ENCODE data around the gene EDN3. TPM values are rescaled to one million over a fixed set of nuclear protein-coding genes. Genes with fewer than 3 reads are reported as not detected.

Gene EDN3
- total and polyA plus RNA-seq, 9 of the 15 experiments (the other 6 are each of a cell fraction or from before 2014, with no cell fraction given): not detected

- TF ChIP-seq PHB (CRISPR knock-in tag; IDR thresholded peaks at IDR 0.05): no peak
- TF ChIP-seq SNRNP70 (optimal IDR thresholded peaks at IDR 0.05; ENCODE audit: low read depth, low read length): no peak
- TF ChIP-seq BDP1 (IDR thresholded peaks at IDR 0.05; ENCODE audit: insufficient read depth, insufficient read length): no peak
- no peak for TF ChIP-seq NCOR1 (IDR thresholded peaks at IDR 0.05)
- TF ChIP-seq, protein P1, sequence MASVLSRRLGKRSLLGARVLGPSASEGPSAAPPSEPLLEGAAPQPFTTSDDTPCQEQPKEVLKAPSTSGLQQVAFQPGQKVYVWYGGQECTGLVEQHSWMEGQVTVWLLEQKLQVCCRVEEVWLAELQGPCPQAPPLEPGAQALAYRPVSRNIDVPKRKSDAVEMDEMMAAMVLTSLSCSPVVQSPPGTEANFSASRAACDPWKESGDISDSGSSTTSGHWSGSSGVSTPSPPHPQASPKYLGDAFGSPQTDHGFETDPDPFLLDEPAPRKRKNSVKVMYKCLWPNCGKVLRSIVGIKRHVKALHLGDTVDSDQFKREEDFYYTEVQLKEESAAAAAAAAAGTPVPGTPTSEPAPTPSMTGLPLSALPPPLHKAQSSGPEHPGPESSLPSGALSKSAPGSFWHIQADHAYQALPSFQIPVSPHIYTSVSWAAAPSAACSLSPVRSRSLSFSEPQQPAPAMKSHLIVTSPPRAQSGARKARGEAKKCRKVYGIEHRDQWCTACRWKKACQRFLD (CRISPR knock-in tag; IDR thresholded peaks at IDR 0.05): no peak
- TF ChIP-seq IRF2 (CRISPR knock-in tag; IDR thresholded peaks at IDR 0.05): no peak
- TF ChIP-seq MIER1 (IDR thresholded peaks at IDR 0.05; ENCODE audit: low read depth): no peak
- no peak for TF ChIP-seq SNAPC5 (CRISPR knock-in tag; IDR thresholded peaks at IDR 0.05)
These were observed 23.3 kb downstream of the EDN3 start (continued) for GRCh38 chr20:59323731-59324130.

DNA sequence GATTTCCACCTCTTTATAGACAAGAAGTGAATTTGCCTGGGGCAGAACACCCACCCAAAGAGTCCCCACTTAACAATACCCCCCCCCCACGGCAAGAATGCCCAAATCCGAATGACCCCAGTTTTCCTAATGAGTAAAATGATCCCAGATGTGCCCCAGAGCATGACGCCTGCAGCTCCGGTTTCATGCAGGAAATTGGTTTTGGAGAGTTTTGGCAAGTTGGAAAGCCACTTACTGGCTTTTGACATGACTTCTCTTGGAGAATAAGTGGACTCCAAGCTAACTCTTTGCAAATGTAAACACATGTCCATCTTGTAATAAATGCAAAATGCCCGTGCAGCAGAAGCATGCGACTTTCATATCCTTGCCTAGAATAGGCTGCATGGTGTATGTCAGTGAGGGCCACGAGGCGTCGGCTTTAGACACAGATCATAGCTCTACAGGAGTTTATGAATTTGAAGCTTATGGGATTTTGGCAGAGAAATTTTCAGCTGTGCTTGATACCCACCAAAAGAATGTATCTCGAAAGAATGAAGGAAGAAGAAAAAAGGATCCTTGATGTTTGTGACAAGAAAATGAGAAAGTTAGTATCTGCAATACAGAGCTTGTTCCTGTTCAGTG is 24.2 kb downstream of the EDN3 start:
- no peak overlapping the region for H3K27ac ChIP-seq (ENCODE audit: extremely low read depth, low read depth, low read length)
- no peak for FAIRE-seq
- in situ Hi-C loops (cut with MboI) (no loop called here), intact Hi-C loops (cut with micrococcal nuclease) (no loop called here)
- CTCF ChIA-PET (ENCODE audit: low intra/inter-chr PET ratio): no interaction called here
- peaks cover 25 to 47% of the 10 kb centered on the region in 2 experiments for H3K27me3 ChIP-seq (ENCODE audit: control insufficient read depth in 2 of 2, insufficient read depth in 2 of 2, low read length in 2 of 2)
- no peaks in the 10 kb centered on the region for H3K36me3 ChIP-seq (ENCODE audit: control insufficient read depth, insufficient read depth, low read length)
- no peaks in the 10 kb centered on the region for H3K4me1 ChIP-seq (replicated peaks in 1 of 2; ENCODE audit: control insufficient read depth in 2 of 2, insufficient read depth in 2 of 2, low read length in 2 of 2)
- DNase-seq (ENCODE audit: extremely low read depth in 1 of 4, low spot score in 3 of 4): no peak
- no peak overlapping the region for H3K9ac ChIP-seq (ENCODE audit: insufficient read depth in 1 of 2, low read depth in 2 of 2, low read length in 2 of 2)
- POLR2A ChIA-PET: no interaction called here
- TF ChIP-seq ATF4 (CRISPR knock-in tag; IDR thresholded peaks at IDR 0.05) (no peak), CXXC5 (CRISPR knock-in tag; IDR thresholded peaks at IDR 0.05) (no peak)
- H3K79me2 ChIP-seq (ENCODE audit: control insufficient read depth, insufficient read depth, low read length): no peaks in the 10 kb centered on the region
- no peak overlapping the region for H3K4me3 ChIP-seq
- H3K9me3 ChIP-seq (replicated peaks; ENCODE audit: control insufficient read depth, insufficient read depth, low read depth, low read length): no peaks in the 10 kb centered on the region
- peaks cover 6% of the 10 kb centered on the region; the same call in 1 of the 2 replicates for H4K20me1 ChIP-seq (replicated peaks; ENCODE audit: control insufficient read depth, insufficient read depth, low read length)
- ATAC-seq: no peak
- no peak overlapping the region for H2AFZ ChIP-seq (ENCODE audit: low read depth, low read length)
- H3K4me2 ChIP-seq (ENCODE audit: insufficient read depth, low read length): no peak overlapping the region
- WGBS (ENCODE audit: insufficient coverage, low coverage, missing lambda C conversion rate): 2% methylated on average over 9 of the region's 10 CpGs
- H3K9me1 ChIP-seq (ENCODE audit: control insufficient read depth, insufficient read depth, low read length): no peaks in the 10 kb centered on the region
- BruUV-seq (replicated peaks): no TSS peak

Data from K562 (cell line).